ENCODE data around the gene RAB23. TPM values are rescaled to one million over a fixed set of nuclear protein-coding genes. Genes with fewer than 3 reads are reported as not detected.
"Not testable (repeated sequence)": the region's sequence is repeated elsewhere in the genome, so short reads cannot be mapped to it uniquely, and the experiment has no call there.

The RAB23 gene
- total RNA-seq, 4 donors from 2014 or later: 21.7 to 28.5 (median 25.1) TPM

GRCh38 chr6:57248311-57248895 lies 26.3 kb upstream of the RAB23 start:
- no peak for TF ChIP-seq POLR2AphosphoS5 (IDR thresholded peaks at IDR 0.05)
- TF ChIP-seq CTCF (IDR thresholded peaks at IDR 0.05): no peak
- TF ChIP-seq EP300 (IDR thresholded peaks at IDR 0.05; ENCODE audit: low read depth): no peak
- no peak for TF ChIP-seq POLR2A (IDR thresholded peaks at IDR 0.05)
- Histone ChIP-seq H3K27me3 (no peaks in the 10 kb centered on the region), H3K4me3 (no peak overlapping the region), H3K27ac (no peak overlapping the region), H3K4me1 (peaks cover 4 to 7% (median 6%) of the 10 kb centered on the region in 4 donors), H3K9me3 (no peaks in the 10 kb centered on the region), H3K36me3 (no peaks in the 10 kb centered on the region)
- in situ Hi-C loops (cut with MboI; ENCODE audit: low pct_ligation_motif_present in 1 of 4, low pct_unique_long_range_greater_than_20kb in 1 of 4, low sequenced_read_pairs in 3 of 4) (no loop called here), intact Hi-C loops (cut with DNase I; ENCODE audit: low total_unique reads) (no loop called here)
- DNase-seq: no peak
- 78 to 94% methylated on average over 2 of the region's 2 CpGs for WGBS, 2 donors (ENCODE audit: low coverage in 1 of 2)

GRCh38 chr6:57247603-57248002 lies 25.5 kb upstream of the RAB23 start:
- Histone ChIP-seq H3K4me3 (no peak overlapping the region), H3K27me3 (no peaks in the 10 kb centered on the region), H3K27ac (no peak overlapping the region), H3K4me1 (peaks cover 3 to 9% (median 5%) of the 10 kb centered on the region in 4 donors), H3K9me3 (no peaks in the 10 kb centered on the region), H3K36me3 (no peaks in the 10 kb centered on the region)
- no peak for TF ChIP-seq POLR2AphosphoS5 (IDR thresholded peaks at IDR 0.05)
- no peak for TF ChIP-seq CTCF (IDR thresholded peaks at IDR 0.05)
- TF ChIP-seq EP300 (IDR thresholded peaks at IDR 0.05; ENCODE audit: low read depth): no peak
- TF ChIP-seq POLR2A (IDR thresholded peaks at IDR 0.05): no peak
- no peak for DNase-seq
- in situ Hi-C loops (cut with MboI; ENCODE audit: low pct_ligation_motif_present in 1 of 4, low pct_unique_long_range_greater_than_20kb in 1 of 4, low sequenced_read_pairs in 3 of 4): no loop called here
- intact Hi-C loops (cut with DNase I; ENCODE audit: low total_unique reads): no loop called here

GRCh38 chr6:57246307-57246706 lies 24.2 kb upstream of the RAB23 start:
- H3K9me3 ChIP-seq: no peaks in the 10 kb centered on the region
- TF ChIP-seq EP300 (IDR thresholded peaks at IDR 0.05; ENCODE audit: low read depth) (no peak), POLR2AphosphoS5 (IDR thresholded peaks at IDR 0.05) (no peak), CTCF (IDR thresholded peaks at IDR 0.05) (no peak), POLR2A (IDR thresholded peaks at IDR 0.05) (no peak)
- H3K4me1 ChIP-seq: peaks cover 0 to 4% (median 1%) of the 10 kb centered on the region in 4 donors
- H3K36me3 ChIP-seq: no peaks in the 10 kb centered on the region
- H3K4me3 ChIP-seq: no peak overlapping the region
- no peaks in the 10 kb centered on the region for H3K27me3 ChIP-seq
- WGBS, 2 donors (ENCODE audit: low coverage in 1 of 2): 80 to 86% methylated on average over 6 of the region's 6 CpGs
- H3K27ac ChIP-seq: no peak overlapping the region
- intact Hi-C loops (cut with DNase I; ENCODE audit: low total_unique reads) (no loop called here), in situ Hi-C loops (cut with MboI; ENCODE audit: low pct_ligation_motif_present in 1 of 4, low pct_unique_long_range_greater_than_20kb in 1 of 4, low sequenced_read_pairs in 3 of 4) (no loop called here)
- no peak for DNase-seq

GRCh38 chr6:57243954-57244353 lies 21.8 kb upstream of the RAB23 start:
- Histone ChIP-seq H3K27ac (no peak overlapping the region), H3K36me3 (no peaks in the 10 kb centered on the region), H3K4me1 (peaks cover 0 to 4% (median 1%) of the 10 kb centered on the region in 4 donors), H3K27me3 (no peaks in the 10 kb centered on the region), H3K4me3 (no peak overlapping the region), H3K9me3 (no peaks in the 10 kb centered on the region)
- intact Hi-C loops (cut with DNase I; ENCODE audit: low total_unique reads): no loop called here
- in situ Hi-C loops (cut with MboI; ENCODE audit: low pct_ligation_motif_present in 1 of 4, low pct_unique_long_range_greater_than_20kb in 1 of 4, low sequenced_read_pairs in 3 of 4): no loop called here
- no peak for DNase-seq
- WGBS, 2 donors (ENCODE audit: low coverage in 1 of 2): 84 to 94% methylated on average over 7 of the region's 7 CpGs
- TF ChIP-seq EP300 (IDR thresholded peaks at IDR 0.05; ENCODE audit: low read depth): no peak
- TF ChIP-seq POLR2A (IDR thresholded peaks at IDR 0.05): no peak
- no peak for TF ChIP-seq CTCF (IDR thresholded peaks at IDR 0.05)
- no peak for TF ChIP-seq POLR2AphosphoS5 (IDR thresholded peaks at IDR 0.05)

- H3K27me3 ChIP-seq; in situ Hi-C loops (cut with MboI; ENCODE audit: low pct_ligation_motif_present in 1 of 4, low pct_unique_long_range_greater_than_20kb in 1 of 4, low sequenced_read_pairs in 3 of 4); intact Hi-C loops (cut with DNase I; ENCODE audit: low total_unique reads); H3K36me3 ChIP-seq; H3K4me3 ChIP-seq; H3K4me1 ChIP-seq; H3K9me3 ChIP-seq; DNase-seq: not testable (repeated sequence)
- peak overlapping the region in 2 of 4 donors; percentile 15 to 39 for H3K27ac ChIP-seq
- WGBS, 2 donors (ENCODE audit: low coverage in 1 of 2): 93 to 95% methylated on average over 13 of the region's 13 CpGs
Observed at GRCh38 chr6:57243526-57243925, 21.4 kb upstream of the RAB23 start.
